GM12892 (cell line): ENCODE measurements around the gene UXS1. TPM values are rescaled to one million over a fixed set of nuclear protein-coding genes. Genes with fewer than 3 reads are reported as not detected.
"Not testable (repeated sequence)": the region's sequence is repeated elsewhere in the genome, so short reads cannot be mapped to it uniquely, and the experiment has no call there.

Experiments
- DNase-seq: peaks from one replicate; pipeline ENCODE4 v3.0.0; 2011; ENCODE audit not compliant: insufficient read length
- FAIRE-seq: peaks from 2 replicates; lab custom pipeline; 2011; peaks lifted over from hg19 to GRCh38; lab: Jason Lieb, UNC
- POLR2A ChIP-seq: IDR thresholded peaks from 2 replicates; pipeline ENCODE4 v1.6.1; 2011; ENCODE audit warnings: low read depth, low read length, control low read depth
- POLR2AphosphoS5 ChIP-seq: IDR thresholded peaks from 2 replicates; pipeline ENCODE4 v1.6.1; 2011; ENCODE audit warnings: low read depth, low read length, control low read depth
- TAF1 ChIP-seq: IDR thresholded peaks from 2 replicates; pipeline ENCODE4 v1.6.1; 2011; ENCODE audit warnings: low read depth, mild to moderate bottlenecking, control low read depth, low read length, borderline replicate concordance
- polyA plus RNA-seq: library from polyadenylated mRNA; unstranded; fragments of >200 nt; gene quantifications from one replicate; pipeline ENCODE4 v1.2.1, GENCODE V29; 2012; ENCODE audit warnings: missing spikeins, inconsistent platforms; ENCODE audit not compliant: missing spikeins

Gene UXS1
- 20.8 TPM for polyA plus RNA-seq

DNA sequence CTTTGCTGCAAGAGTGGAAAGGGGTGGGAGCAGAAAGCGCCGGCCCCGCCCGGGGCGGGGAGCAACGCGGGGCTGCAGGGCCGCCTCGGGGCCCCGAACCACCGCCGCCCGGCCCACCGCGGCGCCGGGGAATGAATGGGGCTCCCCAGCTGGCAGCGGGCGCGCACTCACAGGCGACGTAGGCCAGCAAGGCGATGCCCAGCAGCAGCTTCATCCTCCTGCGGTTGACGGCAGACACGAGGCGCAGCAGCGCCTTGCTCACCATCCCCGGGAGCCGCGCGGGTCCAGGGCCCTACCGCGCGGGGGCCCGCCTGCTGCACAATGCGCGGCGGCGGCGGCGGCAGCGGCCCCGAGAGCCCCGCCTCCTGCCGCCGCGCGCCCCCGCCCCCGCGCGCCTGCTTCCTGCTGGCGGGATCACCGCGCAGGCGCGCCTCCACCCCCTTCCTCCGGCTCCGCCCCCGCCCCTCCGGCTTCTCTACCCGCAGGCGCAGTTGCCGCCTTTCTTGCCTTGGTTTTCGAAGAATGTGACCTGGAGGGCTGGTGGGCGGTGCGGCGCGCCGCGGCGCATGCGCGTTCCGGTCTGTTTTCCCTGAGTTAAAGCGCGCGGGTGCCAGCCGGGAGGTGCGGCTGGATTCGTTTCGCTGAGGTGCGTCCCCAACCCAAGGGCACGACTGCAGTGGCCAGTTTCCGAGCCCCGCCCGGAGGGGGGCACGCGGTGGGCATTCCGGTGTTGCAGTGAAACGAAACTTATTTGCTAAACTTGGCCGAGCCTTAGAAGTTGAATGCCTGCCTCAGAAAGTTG, at the start of gene UXS1:
Gene UXS1 (minus strand): TSS at position 325 of the 802 bp plus-strand sequence. CDS start 60 bp downstream, at position 265.
- peak; percentile 88 for DNase-seq
- FAIRE-seq = peak; percentile 98
- TF ChIP-seq POLR2A = peak; percentile 87
- peak; percentile 77 for TF ChIP-seq POLR2AphosphoS5
- peak; percentile 53; the same call in 1 of the 2 replicates for TF ChIP-seq TAF1

GRCh38 chr2:106239491-106239890, 45.4 kb upstream of the UXS1 start:
- DNase-seq, FAIRE-seq: not testable (repeated sequence)

DNA sequence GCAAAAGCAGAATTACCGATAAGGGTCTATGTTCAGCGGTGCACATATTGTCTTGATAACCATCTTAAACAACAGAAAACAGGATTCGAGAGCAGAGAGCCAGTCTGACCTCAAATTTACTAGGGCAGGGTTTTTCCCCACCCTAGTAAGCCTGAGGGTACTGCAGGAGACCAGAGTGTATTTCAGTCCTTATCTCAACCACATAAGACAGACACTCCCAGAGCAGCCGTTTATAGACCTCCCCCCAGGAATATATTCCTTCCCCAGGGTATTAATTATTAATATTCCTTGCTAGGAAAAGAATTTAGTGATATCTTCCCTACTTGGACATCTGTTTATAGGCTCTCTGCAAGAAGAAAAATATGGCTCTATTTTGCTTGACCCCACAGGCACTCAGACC, 41.3 kb upstream of the UXS1 start:
- not testable (repeated sequence) for FAIRE-seq

DNA sequence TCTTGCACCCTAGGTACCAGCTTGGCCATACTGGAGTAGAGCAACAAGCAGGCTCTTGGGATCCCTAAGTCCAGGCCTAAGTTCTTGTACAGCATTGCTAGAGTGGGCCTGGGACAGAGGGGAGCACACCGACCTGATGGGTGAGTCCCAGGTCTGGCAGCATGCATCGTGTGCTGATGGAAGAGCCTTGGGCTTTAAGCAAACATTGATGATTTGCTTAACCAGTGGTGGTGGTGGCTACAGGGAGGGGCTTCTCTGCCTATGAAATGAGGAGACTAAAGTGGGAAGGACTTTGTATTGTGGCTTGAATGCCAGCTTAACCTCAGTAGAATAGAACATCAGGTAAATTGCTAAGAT, 39.2 kb upstream of the UXS1 start:
- DNase-seq (no peak), FAIRE-seq (no peak)
- TF ChIP-seq POLR2A = no peak

More for the DNA sequence above, 41.3 kb upstream of the UXS1 start:
- not testable (repeated sequence) for DNase-seq

DNA sequence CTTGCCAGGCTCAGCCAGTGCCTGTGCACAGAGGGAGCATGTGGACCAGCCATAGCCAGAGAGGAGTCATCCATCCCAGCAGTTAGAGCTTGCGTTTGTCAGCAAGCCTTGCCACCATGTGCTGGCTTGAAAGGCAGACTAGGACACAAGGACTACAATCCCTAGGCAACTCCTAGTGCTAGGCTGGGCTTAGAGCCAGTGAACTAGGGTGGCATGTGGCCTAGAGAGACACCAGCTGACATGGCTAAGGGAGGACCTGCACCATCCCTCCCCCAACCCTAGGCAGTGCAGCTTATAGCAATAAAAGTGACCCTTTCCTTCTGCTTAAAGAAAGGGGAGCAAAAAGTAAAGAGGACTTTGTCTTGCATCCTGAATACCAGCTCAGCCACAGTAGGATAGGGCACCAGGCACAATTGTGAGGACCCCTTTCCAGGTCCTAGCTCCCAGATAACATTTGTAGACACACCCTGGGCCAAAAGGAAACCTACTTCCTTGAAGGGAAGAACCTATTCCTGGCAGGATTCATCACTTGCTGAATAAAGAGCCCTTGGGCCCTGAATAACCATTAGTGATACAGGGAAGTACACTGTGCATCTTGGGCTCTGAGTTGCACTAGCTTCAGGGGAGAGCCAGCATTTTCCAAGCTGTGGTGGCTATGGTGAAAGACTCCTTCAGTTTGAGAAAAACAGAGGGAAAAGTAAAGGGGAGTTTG, 38.7 kb upstream of the UXS1 start:
- no peak for TF ChIP-seq TAF1
- no peak for TF ChIP-seq POLR2A
- no peak for TF ChIP-seq POLR2AphosphoS5
- no peak for DNase-seq
- FAIRE-seq = no peak

DNA sequence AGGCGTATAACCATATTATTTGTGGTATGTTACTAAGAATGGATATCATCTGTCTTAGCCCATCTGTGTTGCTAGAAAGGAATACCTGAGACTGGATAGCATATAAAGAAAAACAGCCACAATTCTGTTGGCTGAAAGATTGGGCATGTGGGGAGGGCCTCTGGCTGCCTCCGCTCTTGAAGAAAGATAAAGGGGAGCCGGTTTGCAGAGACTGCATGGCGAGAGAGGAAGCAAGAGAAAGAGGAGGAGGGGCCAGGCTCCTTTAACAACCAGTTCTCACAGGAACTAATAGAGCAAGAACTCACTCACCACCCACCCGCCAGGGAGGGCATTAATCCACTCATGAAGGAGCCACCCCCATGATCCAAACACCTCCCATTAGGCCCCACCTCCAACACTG, 29.2 kb upstream of the UXS1 start:
- TF ChIP-seq POLR2A (no peak), POLR2AphosphoS5 (no peak), TAF1 (no peak)
- no peak for FAIRE-seq
- no peak for DNase-seq

GRCh38 chr2:106222057-106222456, 28.0 kb upstream of the UXS1 start:
- not testable (repeated sequence) for FAIRE-seq, DNase-seq

DNA sequence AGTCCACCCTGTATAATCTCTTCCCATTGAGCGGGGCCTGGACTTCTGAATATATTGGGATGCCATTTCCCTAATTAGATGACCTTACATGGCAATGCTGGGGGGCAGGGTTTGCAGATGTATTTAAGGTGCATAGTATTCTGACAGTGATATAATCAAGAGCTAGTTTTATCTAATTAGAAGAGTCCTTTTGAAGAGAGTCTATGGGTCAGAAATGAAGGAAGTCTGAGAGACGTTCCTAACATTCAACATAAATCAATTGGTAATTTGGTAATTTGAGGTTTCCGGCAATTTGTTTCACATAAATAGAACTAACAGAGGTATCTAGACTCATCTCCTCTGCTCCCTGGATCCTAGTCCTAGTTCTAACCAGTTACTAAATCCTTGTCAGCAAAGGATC, 25.7 kb upstream of the UXS1 start:
- DNase-seq (no peak), FAIRE-seq (no peak)
- TF ChIP-seq POLR2A (no peak), POLR2AphosphoS5 (no peak), TAF1 (no peak)

GRCh38 chr2:106219157-106219556, 25.1 kb upstream of the UXS1 start:
- FAIRE-seq, DNase-seq: not testable (repeated sequence)

GRCh38 chr2:106208874-106209273, 14.8 kb upstream of the UXS1 start:
- TF ChIP-seq TAF1 (no peak), POLR2AphosphoS5 (no peak), POLR2A (no peak)
- FAIRE-seq (no peak), DNase-seq (no peak)

- FAIRE-seq (no peak), DNase-seq (no peak)
- no peak for TF ChIP-seq POLR2A
- TF ChIP-seq POLR2AphosphoS5 = no peak
- TF ChIP-seq TAF1 = no peak
Observed at GRCh38 chr2:106208399-106208798, 14.3 kb upstream of the UXS1 start.

DNA sequence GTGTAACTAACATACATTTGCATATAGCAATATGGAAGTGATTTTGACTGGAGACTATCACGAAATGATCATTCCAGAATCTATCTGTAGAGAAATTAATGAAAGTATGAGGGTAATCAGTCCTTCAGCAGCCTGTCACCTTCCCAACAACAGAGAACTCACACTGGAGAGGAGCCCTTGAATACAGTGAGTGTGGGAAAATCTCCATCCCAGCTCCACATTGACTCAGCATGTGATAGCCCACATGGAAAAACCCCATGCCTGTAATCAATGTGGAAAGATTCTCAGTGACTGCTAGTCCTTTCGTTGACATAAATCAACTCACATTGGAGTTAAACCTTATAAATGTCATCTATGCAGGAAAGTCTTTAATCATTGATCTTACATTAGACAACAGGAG, 13.1 kb upstream of the UXS1 start:
- DNase-seq = no peak
- no peak for TF ChIP-seq POLR2AphosphoS5
- no peak for TF ChIP-seq POLR2A
- no peak for TF ChIP-seq TAF1
- FAIRE-seq = no peak
